B cell (primary cell): Measurements from ENCODE around the gene HIGD1A. TPM values are rescaled to one million over a fixed set of nuclear protein-coding genes. Genes with fewer than 3 reads are reported as not detected.

Source experiments
- ATAC-seq: fragments of 200-7000 bp; cut with Tn5 transposase; one replicate; pipeline ENCODE4 v1.10.0; 2021; ENCODE audit warnings: low read depth, mild to moderate bottlenecking, moderate number of reproducible peaks, moderate library complexity
- CTCF ChIA-PET: fragments of 350-600 bp; sonication (Branson Sonifier 250); formaldehyde crosslinking; loops from one replicate; lab custom pipeline; 2021; ENCODE audit warnings: antibody characterized with exemption, inconsistent platforms; lab: Charles Lee
- POLR2A ChIA-PET: fragments of 350-600 bp; sonication (Branson Sonifier 250); formaldehyde crosslinking; loops from one replicate; lab custom pipeline; 2021; ENCODE audit warnings: antibody characterized with exemption; lab: Charles Lee
- DNase-seq: peaks from one replicate; pipeline ENCODE4 v3.0.0; 2013
- H2AFZ ChIP-seq: 2 replicates; pipeline ENCODE4 v1.6.1; 2012; ENCODE audit warnings: mild to moderate bottlenecking, low read depth, low read length; ENCODE audit not compliant: insufficient read depth, poor library complexity, severe bottlenecking
- H3K27ac ChIP-seq, 2 donors: 1 replicate in 1 of 2; 2 replicates in 1 of 2; pipeline ENCODE4 v1.5.1; 2012 to 2013; ENCODE audit warnings: low read length in 2 of 2, mild to moderate bottlenecking in 2 of 2, moderate library complexity in 1 of 2
- H3K27me3 ChIP-seq, 4 experiments: fragments of 200-600 bp in 1 of 4; sonication (generic) in 1 of 4; replicated peaks in 1 of 4; 1 replicate in 2 of 4; 2 replicates in 2 of 4; pipeline versions ENCODE4 v1.6.1 to v1.7.0; 2013 to 2016; ENCODE audit warnings: low read length in 3 of 4, mild to moderate bottlenecking in 2 of 4, mixed read lengths in 1 of 4, moderate library complexity in 1 of 4; ENCODE audit not compliant: insufficient read depth in 4 of 4, control insufficient read depth in 3 of 4; ENCODE audit errors: control extremely low read depth in 1 of 4
- H3K36me3 ChIP-seq, 2 experiments: replicated peaks in 1 of 2; 1 replicate in 1 of 2; 2 replicates in 1 of 2; pipeline versions ENCODE4 v1.6.1 to v1.7.1; 2013; ENCODE audit warnings: low read length in 1 of 2; ENCODE audit not compliant: insufficient read depth in 2 of 2, control insufficient read depth in 1 of 2; ENCODE audit errors: control extremely low read depth in 1 of 2, extremely low read depth in 1 of 2
- H3K4me1 ChIP-seq, 2 donors: fragments of 200-600 bp in 1 of 2; sonication (generic) in 1 of 2; 1 replicate in 1 of 2; 2 replicates in 1 of 2; pipeline versions ENCODE4 v1.5.1 to v1.6.1; 2013 to 2017; ENCODE audit warnings: low read length in 2 of 2; ENCODE audit not compliant: control insufficient read depth in 2 of 2, insufficient read depth in 2 of 2
- H3K4me2 ChIP-seq: replicated peaks from 2 replicates; pipeline ENCODE3; 2012; ENCODE audit warnings: mild to moderate bottlenecking, low read depth, low read length; ENCODE audit not compliant: poor library complexity, severe bottlenecking
- H3K4me3 ChIP-seq, 5 experiments: fragments of 200-600 bp in 1 of 5; sonication (generic) in 1 of 5; 1 replicate in 3 of 5; 2 replicates in 2 of 5; pipeline versions ENCODE4 v1.5.1 to v1.7.0; 2011 to 2016; ENCODE audit warnings: low read length in 4 of 5, mild to moderate bottlenecking in 4 of 5, low read depth in 2 of 5, control low read depth in 1 of 5, moderate library complexity in 1 of 5; ENCODE audit not compliant: insufficient read depth in 1 of 5; ENCODE audit errors: control extremely low read depth in 1 of 5, extremely low read depth in 1 of 5
- H3K79me2 ChIP-seq: fragments of 200-600 bp; sonication (generic); one replicate; pipeline ENCODE4 v1.6.0; 2016; ENCODE audit warnings: low read length; ENCODE audit not compliant: control insufficient read depth, insufficient read depth
- H3K9ac ChIP-seq: fragments of 200-600 bp; sonication (generic); 2 replicates; pipeline ENCODE4 v1.6.1; 2017; ENCODE audit warnings: mild to moderate bottlenecking, low read length, moderate library complexity
- H3K9me3 ChIP-seq, 3 donors: one replicate each; pipeline versions ENCODE4 v1.6.1 to v1.7.1; 2013; ENCODE audit warnings: low read length in 2 of 3; ENCODE audit not compliant: control insufficient read depth in 2 of 3, insufficient read depth in 1 of 3; ENCODE audit errors: control extremely low read depth in 1 of 3
- H4K20me1 ChIP-seq: 2 replicates; pipeline ENCODE4 v1.6.0; 2012; ENCODE audit warnings: mild to moderate bottlenecking, low read length; ENCODE audit not compliant: insufficient read depth, control insufficient read depth, poor library complexity, severe bottlenecking
- H3K27ac Mint-ChIP-seq: one replicate; pipeline ENCODE4 v1.8.0; 2021; ENCODE audit warnings: mixed read lengths
- H3K27me3 Mint-ChIP-seq: one replicate; pipeline ENCODE4 v1.8.0; 2021; ENCODE audit warnings: mixed read lengths
- H3K4me1 Mint-ChIP-seq: one replicate; pipeline ENCODE4 v1.8.0; 2021; ENCODE audit warnings: mixed read lengths
- H3K4me3 Mint-ChIP-seq: one replicate; pipeline ENCODE4 v1.8.0; 2021; ENCODE audit warnings: mixed read lengths
- H3K9me3 Mint-ChIP-seq: one replicate; pipeline ENCODE4 v1.8.0; 2022; ENCODE audit warnings: mixed read lengths; ENCODE audit not compliant: insufficient read depth
- EZH2 ChIP-seq: IDR thresholded peaks from 2 replicates; pipeline ENCODE4 v1.6.1; 2012; ENCODE audit warnings: borderline replicate concordance, low read depth, mild to moderate bottlenecking, moderate library complexity, low read length; ENCODE audit not compliant: insufficient read depth, poor library complexity, severe bottlenecking
- WGBS: methylation state at CpG from one replicate; pipeline ENCODE4 v1.1.5; 2013; ENCODE audit warnings: missing lambda C conversion rate; ENCODE audit not compliant: insufficient coverage; 5-methylcytosine and 5-hydroxymethylcytosine counted together
- intact Hi-C: fragments of 100-400 bp; cut with micrococcal nuclease; formaldehyde crosslinking; loops from one replicate; pipeline ENCODE4 v1.10.0; 2022
- polyA plus RNA-seq: library from polyadenylated mRNA; depleted of rRNA; stranded (reverse); fragments of >200 nt; gene quantifications from 2 replicates; pipeline ENCODE4 v1.2.3, GENCODE V29; 2012
- total RNA-seq, 2 donors: library from RNA; stranded (reverse); fragments of 120-200 nt in 1 of 2; gene quantifications; 1 replicate in 1 of 2; 2 replicates in 1 of 2; pipeline versions ENCODE4 v1.2.3 to v1.2.4, GENCODE V29; 2013 to 2022
- TF ChIP-seq, protein P1 (sequence below): fragments of 200-600 bp; IDR thresholded peaks from one replicate; pipeline ENCODE4 v1.8.0; 2022; ENCODE audit warnings: antibody characterized with exemption, mild to moderate bottlenecking

Gene HIGD1A
- total and polyA plus RNA-seq, 2 donors (not counting 1 experiment from before 2014, with no cell fraction given): 14.2 to 16.5 TPM

DNA sequence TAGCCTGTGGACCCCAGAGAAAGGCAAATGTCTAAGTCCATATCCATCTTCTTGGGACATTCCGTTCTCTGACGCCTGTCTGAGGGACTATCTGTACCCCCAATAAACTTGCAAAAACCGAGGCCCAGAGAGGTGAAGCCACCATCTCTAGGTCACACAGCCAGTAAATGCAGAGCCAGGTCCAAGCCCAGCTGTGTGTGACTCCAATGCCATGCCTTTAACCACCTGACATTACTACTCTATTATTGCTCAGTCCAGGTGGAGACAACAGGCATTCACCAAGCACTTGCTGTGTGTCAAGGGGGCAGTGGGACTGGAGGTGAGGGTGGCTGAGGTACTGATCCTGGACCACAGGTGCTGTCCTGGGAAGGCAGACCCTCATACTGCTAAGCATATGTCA is 46.0 kb upstream of the HIGD1A start:
- no peaks in the 10 kb centered on the region for H3K79me2 ChIP-seq
- Mint-ChIP-seq H3K27me3 (peaks cover 5% of the 10 kb centered on the region), H3K4me3 (no peak overlapping the region), H3K9me3 (no peaks in the 10 kb centered on the region), H3K27ac (peak overlapping the region; percentile 8), H3K4me1 (peaks cover 32% of the 10 kb centered on the region)
- peaks cover 22 to 28% of the 10 kb centered on the region in 2 donors for H3K4me1 ChIP-seq
- ChIA-PET CTCF (interaction anchor here (1.1 to 2.3 kb wide), 3 partner anchors 11 to 31 kb away, joined by 3 to 7 read pairs (median 6); no protein-coding TSS in a partner anchor), POLR2A (interaction anchor here (0.5 kb wide), 1 partner anchor 232 kb away, joined by 4 read pairs; no protein-coding TSS in a partner anchor)
- no peak overlapping the region for H3K4me3 ChIP-seq
- WGBS: 89% methylated on average over 3 of the region's 3 CpGs
- no peak overlapping the region for H3K4me2 ChIP-seq
- H3K36me3 ChIP-seq: no peaks in the 10 kb centered on the region
- no peaks in the 10 kb centered on the region for H4K20me1 ChIP-seq
- ATAC-seq (no peak), DNase-seq (no peak)
- H3K27me3 ChIP-seq: no peaks in the 10 kb centered on the region
- intact Hi-C loops: no loop called here
- no peak overlapping the region for H3K27ac ChIP-seq
- no peak overlapping the region for H2AFZ ChIP-seq
- H3K9me3 ChIP-seq: no peaks in the 10 kb centered on the region
- TF ChIP-seq, protein P1, sequence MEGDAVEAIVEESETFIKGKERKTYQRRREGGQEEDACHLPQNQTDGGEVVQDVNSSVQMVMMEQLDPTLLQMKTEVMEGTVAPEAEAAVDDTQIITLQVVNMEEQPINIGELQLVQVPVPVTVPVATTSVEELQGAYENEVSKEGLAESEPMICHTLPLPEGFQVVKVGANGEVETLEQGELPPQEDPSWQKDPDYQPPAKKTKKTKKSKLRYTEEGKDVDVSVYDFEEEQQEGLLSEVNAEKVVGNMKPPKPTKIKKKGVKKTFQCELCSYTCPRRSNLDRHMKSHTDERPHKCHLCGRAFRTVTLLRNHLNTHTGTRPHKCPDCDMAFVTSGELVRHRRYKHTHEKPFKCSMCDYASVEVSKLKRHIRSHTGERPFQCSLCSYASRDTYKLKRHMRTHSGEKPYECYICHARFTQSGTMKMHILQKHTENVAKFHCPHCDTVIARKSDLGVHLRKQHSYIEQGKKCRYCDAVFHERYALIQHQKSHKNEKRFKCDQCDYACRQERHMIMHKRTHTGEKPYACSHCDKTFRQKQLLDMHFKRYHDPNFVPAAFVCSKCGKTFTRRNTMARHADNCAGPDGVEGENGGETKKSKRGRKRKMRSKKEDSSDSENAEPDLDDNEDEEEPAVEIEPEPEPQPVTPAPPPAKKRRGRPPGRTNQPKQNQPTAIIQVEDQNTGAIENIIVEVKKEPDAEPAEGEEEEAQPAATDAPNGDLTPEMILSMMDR: no peak
- no peak for TF ChIP-seq EZH2
- no peak overlapping the region for H3K9ac ChIP-seq

DNA sequence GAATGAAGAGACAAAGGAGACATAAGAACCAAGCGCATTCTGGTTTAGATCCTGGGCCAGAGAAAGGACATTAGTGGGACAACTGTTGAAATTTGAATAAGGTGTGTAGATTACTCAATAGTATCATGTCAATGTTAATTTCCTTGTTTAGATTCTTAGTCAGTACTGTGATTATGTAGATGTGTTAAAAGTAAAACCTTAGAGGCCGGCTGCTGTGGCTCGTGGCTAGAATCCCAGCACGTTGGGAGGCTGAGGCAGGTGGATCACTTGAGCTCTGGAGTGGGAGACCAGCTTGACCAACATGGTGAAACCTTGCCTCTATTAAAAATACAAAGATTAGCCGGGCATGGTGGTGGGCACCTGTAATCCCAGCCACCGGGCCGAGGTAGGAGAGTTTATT is 44.7 kb upstream of the HIGD1A start:
- Mint-ChIP-seq H3K4me1 (peaks cover 31% of the 10 kb centered on the region), H3K27me3 (peaks cover 3% of the 10 kb centered on the region), H3K27ac (peak overlapping the region; percentile 12), H3K4me3 (no peak overlapping the region), H3K9me3 (no peaks in the 10 kb centered on the region)
- Histone ChIP-seq H3K79me2 (no peaks in the 10 kb centered on the region), H4K20me1 (no peaks in the 10 kb centered on the region), H3K4me2 (no peak overlapping the region), H3K9ac (no peak overlapping the region), H3K4me3 (no peak overlapping the region), H3K27me3 (no peaks in the 10 kb centered on the region), H3K4me1 (peaks cover 26 to 37% of the 10 kb centered on the region in 2 donors), H2AFZ (no peak overlapping the region), H3K27ac (no peak overlapping the region), H3K36me3 (no peaks in the 10 kb centered on the region), H3K9me3 (no peaks in the 10 kb centered on the region)
- no peak for TF ChIP-seq EZH2
- TF ChIP-seq, protein P1: no peak
- ChIA-PET POLR2A (no interaction called here), CTCF (interaction anchor here (0.8 to 1.5 kb wide), 3 partner anchors 10 to 69 kb away, joined by 3 to 5 read pairs (median 3); no protein-coding TSS in a partner anchor)
- WGBS: 96% methylated on average over 7 of the region's 7 CpGs
- no peak for DNase-seq
- ATAC-seq: no peak
- intact Hi-C loops: loop anchor here (5.0 kb wide), 1 partner anchor 47 kb away; the partner anchor contains the start of gene HIGD1A
